Omental fat pad (tissue), 4 donors: Measurements from ENCODE around the gene SDK1. TPM values are rescaled to one million over a fixed set of nuclear protein-coding genes. Genes with fewer than 3 reads are reported as not detected.
"Not testable (repeated sequence)": the region's sequence is repeated elsewhere in the genome, so short reads cannot be mapped to it uniquely, and the experiment has no call there.

Source experiments
- ATAC-seq: fragments of 150-250 bp; one replicate; pipeline ENCODE4 v1.9.1; 2016; ENCODE audit warnings: mild to moderate bottlenecking, moderate library complexity; ENCODE audit not compliant: low FRiP score
- DNase-seq: peaks from one replicate; pipeline ENCODE4 v3.0.0-alpha.2; 2019; ENCODE audit warnings: low spot score
- total RNA-seq, 4 donors: library from RNA; depleted of rRNA; stranded (reverse); fragments of >200 nt; gene quantifications; one replicate each; pipeline ENCODE4 v1.1.0, GENCODE V29; 2016
- TF ChIP-seq, protein P1 (sequence below), 3 donors: fragments of 450-650 bp; IDR thresholded peaks; one replicate each; pipeline ENCODE4 v1.5.1; 2016 to 2017; ENCODE audit warnings: antibody characterized with exemption in 3 of 3, mild to moderate bottlenecking in 3 of 3, moderate library complexity in 2 of 3

Gene SDK1
- total RNA-seq, 4 donors from 2014 or later: 2.5 to 14.7 (median 5.4) TPM

GRCh38 chr7:3738964-3739363 lies 437.9 kb downstream of the SDK1 start:
- TF ChIP-seq, protein P1, sequence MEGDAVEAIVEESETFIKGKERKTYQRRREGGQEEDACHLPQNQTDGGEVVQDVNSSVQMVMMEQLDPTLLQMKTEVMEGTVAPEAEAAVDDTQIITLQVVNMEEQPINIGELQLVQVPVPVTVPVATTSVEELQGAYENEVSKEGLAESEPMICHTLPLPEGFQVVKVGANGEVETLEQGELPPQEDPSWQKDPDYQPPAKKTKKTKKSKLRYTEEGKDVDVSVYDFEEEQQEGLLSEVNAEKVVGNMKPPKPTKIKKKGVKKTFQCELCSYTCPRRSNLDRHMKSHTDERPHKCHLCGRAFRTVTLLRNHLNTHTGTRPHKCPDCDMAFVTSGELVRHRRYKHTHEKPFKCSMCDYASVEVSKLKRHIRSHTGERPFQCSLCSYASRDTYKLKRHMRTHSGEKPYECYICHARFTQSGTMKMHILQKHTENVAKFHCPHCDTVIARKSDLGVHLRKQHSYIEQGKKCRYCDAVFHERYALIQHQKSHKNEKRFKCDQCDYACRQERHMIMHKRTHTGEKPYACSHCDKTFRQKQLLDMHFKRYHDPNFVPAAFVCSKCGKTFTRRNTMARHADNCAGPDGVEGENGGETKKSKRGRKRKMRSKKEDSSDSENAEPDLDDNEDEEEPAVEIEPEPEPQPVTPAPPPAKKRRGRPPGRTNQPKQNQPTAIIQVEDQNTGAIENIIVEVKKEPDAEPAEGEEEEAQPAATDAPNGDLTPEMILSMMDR (IDR thresholded peaks at IDR 0.05): no peak
- DNase-seq (no peak), ATAC-seq (no peak)

- TF ChIP-seq, protein P1 (IDR thresholded peaks at IDR 0.05): no peak
- DNase-seq: no peak
- no peak for ATAC-seq
These were observed 438.9 kb downstream of the SDK1 start for GRCh38 chr7:3739983-3740382.

DNA sequence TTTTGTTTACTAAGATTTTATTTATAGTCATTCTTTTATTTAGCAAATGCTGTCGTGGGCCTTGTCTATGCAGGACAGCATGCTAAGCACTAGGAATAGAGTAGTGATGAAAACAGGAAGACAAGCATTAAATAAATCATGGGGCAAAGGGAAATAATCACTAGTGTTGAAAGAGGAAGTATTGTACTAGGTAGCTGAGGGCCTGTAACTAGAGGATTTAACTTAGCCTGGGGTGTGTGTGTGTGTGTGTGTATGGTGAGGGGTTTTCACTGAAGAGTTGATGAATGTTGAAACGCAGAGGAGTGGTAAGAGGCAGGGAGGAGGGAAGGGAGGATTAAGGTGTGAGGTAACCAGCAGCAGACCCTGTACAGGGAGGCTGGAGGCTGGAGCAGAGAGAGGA lies 446.4 kb downstream of the SDK1 start:
- DNase-seq (no peak), ATAC-seq (no peak)
- TF ChIP-seq, protein P1 (IDR thresholded peaks at IDR 0.05): no peak

GRCh38 chr7:3748389-3748788 lies 447.3 kb downstream of the SDK1 start:
- no peak for ATAC-seq
- TF ChIP-seq, protein P1 (IDR thresholded peaks at IDR 0.05): no peak
- DNase-seq: no peak

- TF ChIP-seq, protein P1 (IDR thresholded peaks at IDR 0.05): no peak
- DNase-seq: no peak
- ATAC-seq: no peak
These were observed 452.8 kb downstream of the SDK1 start for GRCh38 chr7:3753868-3754267.

GRCh38 chr7:3754493-3755341 lies 453.7 kb downstream of the SDK1 start:
- ATAC-seq: no peak

DNA sequence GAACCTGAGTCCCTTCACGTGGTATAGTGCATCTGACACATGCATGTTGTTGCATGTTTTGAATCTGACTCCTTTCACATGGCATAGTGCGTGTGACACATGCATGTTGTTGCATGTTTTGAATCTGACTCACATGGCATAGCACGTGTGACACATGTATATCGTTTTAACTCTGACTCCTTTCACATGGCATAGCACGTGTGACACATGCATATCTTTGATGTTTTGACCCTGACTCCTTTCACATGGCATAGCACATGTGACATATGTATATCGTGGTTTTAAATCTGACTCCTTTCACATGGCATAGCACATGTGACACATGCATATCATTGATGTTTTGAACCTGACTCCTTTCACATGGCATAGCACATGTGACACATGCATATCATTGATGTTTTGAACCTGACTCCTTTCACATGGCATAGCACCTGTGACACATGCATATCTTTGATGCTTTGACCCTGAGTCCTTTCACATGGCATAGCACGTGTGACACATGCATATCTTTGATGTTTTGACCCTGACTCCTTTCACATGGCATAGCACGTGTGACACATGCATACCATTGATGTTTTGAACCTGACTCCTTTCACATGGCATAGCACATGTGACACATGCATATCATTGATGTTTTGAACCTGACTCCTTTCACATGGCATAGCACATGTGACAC lies 454.9 kb downstream of the SDK1 start:
- DNase-seq: not testable (repeated sequence)

More at GRCh38 chr7:3754493-3755341, 453.7 kb downstream of the SDK1 start:
- TF ChIP-seq, protein P1 (IDR thresholded peaks at IDR 0.05): no peak
- DNase-seq: no peak

More for the DNA sequence above, 454.9 kb downstream of the SDK1 start:
- not testable (repeated sequence) for ATAC-seq
